ENCODE measurements around the gene DCTN4. TPM values are rescaled to one million over a fixed set of nuclear protein-coding genes. Genes with fewer than 3 reads are reported as not detected.

DCTN4 gene
- total and polyA plus RNA-seq, 2 of the 8 experiments (the other 6 are each of a cell fraction or from before 2014, with no cell fraction given), result 20.5 to 42.7 TPM

- Histone ChIP-seq H3K4me1 (replicated peaks in 1 of 4; ENCODE audit: control insufficient read depth in 3 of 4, insufficient read depth in 4 of 4, low read length in 3 of 4) (no peaks in the 10 kb centered on the region), H3K9ac (replicated peaks in 1 of 4; ENCODE audit: extremely low read depth in 1 of 4, low read depth in 3 of 4, low read length in 3 of 4) (no peak overlapping the region), H3K27ac (ENCODE audit: low read depth, low read length) (no peak overlapping the region), H2BK5ac (ENCODE audit: low read depth, low read length) (no peak overlapping the region), H3K36me3 (ENCODE audit: control insufficient read depth in 2 of 4, insufficient read depth in 4 of 4, low read length in 3 of 4) (peaks cover 2 to 54% (median 29%) of the 10 kb centered on the region in 4 experiments), H2BK15ac (ENCODE audit: low read length) (no peak overlapping the region), H2BK120ac (replicated peaks; ENCODE audit: low read depth, low read length) (no peak overlapping the region), H3K27me3 (replicated peaks in 1 of 4; ENCODE audit: control insufficient read depth in 3 of 4, extremely low read depth in 1 of 4, insufficient read depth in 3 of 4, low read length in 3 of 4) (no peaks in the 10 kb centered on the region), H3K79me2 (ENCODE audit: control insufficient read depth in 1 of 2, insufficient read depth in 2 of 2, low read length in 2 of 2) (peaks cover 0 to 16% of the 10 kb centered on the region in 2 experiments; a peak in 2 of 4 replicates), H4K20me1 (replicated peaks in 1 of 2; ENCODE audit: control insufficient read depth in 1 of 2, insufficient read depth in 2 of 2, low read length in 2 of 2) (no peaks in the 10 kb centered on the region), H3K14ac (ENCODE audit: insufficient read length) (no peak overlapping the region), H4K8ac (ENCODE audit: extremely low read depth, insufficient read depth, low read length) (no peak overlapping the region), H4K91ac (replicated peaks; ENCODE audit: insufficient read length, low read length) (no peak overlapping the region), H3K4ac (replicated peaks; ENCODE audit: insufficient read length, low read depth, low read length) (no peak overlapping the region), H3K4me2 (ENCODE audit: insufficient read depth in 1 of 2, low read depth in 2 of 2, low read length in 2 of 2) (no peak overlapping the region), H2AFZ (ENCODE audit: low read length) (no peak overlapping the region), H3K18ac (ENCODE audit: extremely low read depth, low read length) (no peak overlapping the region), H2AK5ac (ENCODE audit: low read depth, low read length) (no peak overlapping the region), H4K5ac (ENCODE audit: insufficient read length, low read depth, low read length) (no peak overlapping the region), H3K4me3 (ENCODE audit: extremely low read depth in 1 of 4, insufficient read depth in 2 of 4, low read depth in 3 of 4, low read length in 4 of 4) (no peak overlapping the region), H2BK20ac (ENCODE audit: low read length) (no peak overlapping the region), H2BK12ac (ENCODE audit: low read depth, low read length) (no peak overlapping the region), H3K56ac (replicated peaks; ENCODE audit: insufficient read length, low read depth, low read length) (no peak overlapping the region), H3K23me2 (ENCODE audit: low read depth, low read length) (no peaks in the 10 kb centered on the region), H3K79me1 (ENCODE audit: low read depth, low read length) (peaks cover 5% of the 10 kb centered on the region), H3K23ac (ENCODE audit: insufficient read length) (no peak overlapping the region), H3K9me3 (ENCODE audit: insufficient read depth in 2 of 2, low read depth in 1 of 2, low read length in 1 of 2) (peaks cover 0 to 3% of the 10 kb centered on the region in 2 experiments; a peak in 2 of 4 replicates)
- POLR2A ChIA-PET (ENCODE audit: partially characterized antibody), result no interaction called here
- CTCF ChIA-PET (ENCODE audit: partially characterized antibody), result interaction anchor here (1.2 to 1.3 kb wide), 3 partner anchors 9 to 69 kb away, joined by 3 read pairs; partner anchors contain the start of gene RBM22
- 92% methylated on average over 6 of the region's 6 CpGs; no CpG with 5 or more reads in 1 of the 2 experiments for WGBS, 2 experiments (ENCODE audit: extremely low coverage in 1 of 2, insufficient coverage in 1 of 2, insufficient read length in 1 of 2, insufficient replicate concordance in 2 of 2, low coverage in 1 of 2, low lambda C conversion rate in 2 of 2, missing lambda C conversion rate in 1 of 2)
- FAIRE-seq (no peak), DNase-seq (ENCODE audit: low read depth in 1 of 2, low spot score in 2 of 2) (no peak)
- no peak for TF ChIP-seq RAD21 (IDR thresholded peaks at IDR 0.05 in 1 of 2, conservative IDR thresholded peaks at IDR 0.05 in 1 of 2; ENCODE audit: low read depth in 2 of 2, low read length in 2 of 2)
- TF ChIP-seq KDM1A (IDR thresholded peaks at IDR 0.05; ENCODE audit: borderline replicate concordance, low read length), result no peak
- no peak for TF ChIP-seq RFX5 (IDR thresholded peaks at IDR 0.05; ENCODE audit: borderline replicate concordance, low read depth, low read length)
- no peak for TF ChIP-seq E2F6 (IDR thresholded peaks at IDR 0.05)
- TF ChIP-seq ZNF274 (IDR thresholded peaks at IDR 0.05; ENCODE audit: borderline replicate concordance, extremely low read depth, low read length), result no peak
- no peak for TF ChIP-seq SRF (IDR thresholded peaks at IDR 0.05; ENCODE audit: low read depth, low read length)
- TF ChIP-seq NRF1 (IDR thresholded peaks at IDR 0.05; ENCODE audit: low read depth, low read length), result no peak
- TF ChIP-seq RXRA (IDR thresholded peaks at IDR 0.05; ENCODE audit: insufficient read depth, low read depth, low read length), result no peak
These were observed 27.1 kb downstream of the DCTN4 start for GRCh38 chr5:150731669-150732242.

Data from H1 (cell line).